MG63 (cell line): ENCODE data around the gene ARHGAP45. TPM values are rescaled to one million over a fixed set of nuclear protein-coding genes. Genes with fewer than 3 reads are reported as not detected.

Source experiments
- DNase-seq: peaks from one replicate; pipeline ENCODE4 v3.0.0-alpha.2; 2020
- H3K27me3 ChIP-seq: fragments of 250-450 bp; sonication (Bioruptor Pico); 2 replicates; pipeline ENCODE4 v1.5.1; 2020; ENCODE audit warnings: mild to moderate bottlenecking, moderate library complexity
- H3K36me3 ChIP-seq: fragments of 250-450 bp; sonication (Bioruptor Pico); 2 replicates; pipeline ENCODE4 v1.5.1; 2020; ENCODE audit warnings: mild to moderate bottlenecking, moderate library complexity
- H3K4me3 ChIP-seq: fragments of 250-450 bp; sonication (Bioruptor Pico); 2 replicates; pipeline ENCODE4 v1.5.1; 2020; ENCODE audit warnings: mild to moderate bottlenecking, moderate library complexity
- H3K9me3 ChIP-seq: fragments of 250-450 bp; sonication (Bioruptor Pico); 2 replicates; pipeline ENCODE4 v1.5.1; 2020; ENCODE audit warnings: mild to moderate bottlenecking, moderate library complexity
- total RNA-seq: library from RNA; depleted of rRNA; stranded (reverse); fragments of >200 nt; shearing (Covaris generic); gene quantifications from 2 replicates; pipeline ENCODE4 v1.2.3, GENCODE V29; 2014; ENCODE audit warnings: low replicate concordance

ARHGAP45 gene
- total RNA-seq, 1 experiment from 2014 or later = not detected

GRCh38 chr19:1103708-1104310 lies 36.8 kb downstream of the ARHGAP45 start, which contains the start of gene GPX4:
TSS of gene GPX4 (plus strand) at chr19:1103994. CDS start at chr19:1104044, 50 bp downstream.
- Histone ChIP-seq H3K27me3 (no peaks in the 10 kb centered on the region), H3K9me3 (peaks cover 1% of the 10 kb centered on the region; the same call in 1 of the 2 replicates), H3K36me3 (peaks cover 4% of the 10 kb centered on the region), H3K4me3 (peak within 1 kb of the TSS; percentile 62)
- peak; percentile 94 for DNase-seq

- peak overlapping the region; percentile 62 for H3K4me3 ChIP-seq
- peak; percentile 74 for DNase-seq
- peaks cover 4% of the 10 kb centered on the region for H3K36me3 ChIP-seq
- peaks cover 1% of the 10 kb centered on the region; the same call in 1 of the 2 replicates for H3K9me3 ChIP-seq
- no peaks in the 10 kb centered on the region for H3K27me3 ChIP-seq
Measured at GRCh38 chr19:1104311-1105007, 37.5 kb downstream of the ARHGAP45 start.

GRCh38 chr19:1105008-1105872 lies 38.3 kb downstream of the ARHGAP45 start:
- H3K4me3 ChIP-seq = peak overlapping the region; percentile 62
- DNase-seq = peak; percentile 22
- H3K9me3 ChIP-seq = no peaks in the 10 kb centered on the region
- H3K27me3 ChIP-seq = no peaks in the 10 kb centered on the region
- peaks cover 4% of the 10 kb centered on the region for H3K36me3 ChIP-seq

GRCh38 chr19:1105873-1106840 lies 39.2 kb downstream of the ARHGAP45 start:
- H3K27me3 ChIP-seq = no peaks in the 10 kb centered on the region
- peaks cover 5% of the 10 kb centered on the region for H3K36me3 ChIP-seq
- H3K9me3 ChIP-seq = no peaks in the 10 kb centered on the region
- no peak overlapping the region for H3K4me3 ChIP-seq
- peak; percentile 28 for DNase-seq

GRCh38 chr19:1106841-1107660 lies 40.1 kb downstream of the ARHGAP45 start:
- Histone ChIP-seq H3K4me3 (no peak overlapping the region), H3K36me3 (peaks cover 7% of the 10 kb centered on the region), H3K27me3 (no peaks in the 10 kb centered on the region), H3K9me3 (no peaks in the 10 kb centered on the region)
- DNase-seq = peak; percentile 76

- Histone ChIP-seq H3K4me3 (no peak overlapping the region), H3K9me3 (no peaks in the 10 kb centered on the region), H3K27me3 (no peaks in the 10 kb centered on the region), H3K36me3 (peaks cover 11% of the 10 kb centered on the region)
- DNase-seq = no peak
Measured at GRCh38 chr19:1107661-1108261, 40.8 kb downstream of the ARHGAP45 start.

- DNase-seq = no peak
- peaks cover 17% of the 10 kb centered on the region for H3K36me3 ChIP-seq
- no peak overlapping the region for H3K4me3 ChIP-seq
- H3K27me3 ChIP-seq = no peaks in the 10 kb centered on the region
- H3K9me3 ChIP-seq = no peaks in the 10 kb centered on the region
Measured at GRCh38 chr19:1108291-1109031, 41.5 kb downstream of the ARHGAP45 start.

- Histone ChIP-seq H3K9me3 (no peaks in the 10 kb centered on the region), H3K36me3 (peaks cover 22% of the 10 kb centered on the region), H3K27me3 (no peaks in the 10 kb centered on the region), H3K4me3 (no peak overlapping the region)
- no peak for DNase-seq
Measured at GRCh38 chr19:1109032-1109551, 42.1 kb downstream of the ARHGAP45 start.

GRCh38 chr19:1109697-1110671 lies 43.0 kb downstream of the ARHGAP45 start:
- H3K36me3 ChIP-seq = peaks cover 22% of the 10 kb centered on the region
- no peaks in the 10 kb centered on the region for H3K27me3 ChIP-seq
- DNase-seq = no peak
- no peak overlapping the region for H3K4me3 ChIP-seq
- H3K9me3 ChIP-seq = no peaks in the 10 kb centered on the region

GRCh38 chr19:1110809-1111640 lies 44.1 kb downstream of the ARHGAP45 start:
- peaks cover 22% of the 10 kb centered on the region for H3K36me3 ChIP-seq
- H3K4me3 ChIP-seq = no peak overlapping the region
- no peaks in the 10 kb centered on the region for H3K9me3 ChIP-seq
- no peaks in the 10 kb centered on the region for H3K27me3 ChIP-seq
- DNase-seq = peak; percentile 33

- Histone ChIP-seq H3K36me3 (peaks cover 20% of the 10 kb centered on the region), H3K9me3 (no peaks in the 10 kb centered on the region), H3K4me3 (no peak overlapping the region), H3K27me3 (no peaks in the 10 kb centered on the region)
- no peak for DNase-seq
Measured at GRCh38 chr19:1111641-1112267, 44.8 kb downstream of the ARHGAP45 start.
